LNCaP clone FGC (cell line): ENCODE data around the gene IL1A.

Source experiments
- DNase-seq: peaks from one replicate; pipeline ENCODE4 v3.0.0-alpha.2; 2011; ENCODE audit warnings: low read depth
- H3K4me3 ChIP-seq: 2 replicates; pipeline ENCODE4 v1.5.1; 2011; ENCODE audit warnings: mild to moderate bottlenecking, low read depth, low read length, control low read depth
- TF ChIP-seq, protein P1 (sequence below): IDR thresholded peaks from 2 replicates; pipeline ENCODE4 v1.5.1; 2012; ENCODE audit warnings: mild to moderate bottlenecking; ENCODE audit not compliant: control insufficient read depth, insufficient read depth; ENCODE audit errors: extremely low read depth

IL1A gene

DNA sequence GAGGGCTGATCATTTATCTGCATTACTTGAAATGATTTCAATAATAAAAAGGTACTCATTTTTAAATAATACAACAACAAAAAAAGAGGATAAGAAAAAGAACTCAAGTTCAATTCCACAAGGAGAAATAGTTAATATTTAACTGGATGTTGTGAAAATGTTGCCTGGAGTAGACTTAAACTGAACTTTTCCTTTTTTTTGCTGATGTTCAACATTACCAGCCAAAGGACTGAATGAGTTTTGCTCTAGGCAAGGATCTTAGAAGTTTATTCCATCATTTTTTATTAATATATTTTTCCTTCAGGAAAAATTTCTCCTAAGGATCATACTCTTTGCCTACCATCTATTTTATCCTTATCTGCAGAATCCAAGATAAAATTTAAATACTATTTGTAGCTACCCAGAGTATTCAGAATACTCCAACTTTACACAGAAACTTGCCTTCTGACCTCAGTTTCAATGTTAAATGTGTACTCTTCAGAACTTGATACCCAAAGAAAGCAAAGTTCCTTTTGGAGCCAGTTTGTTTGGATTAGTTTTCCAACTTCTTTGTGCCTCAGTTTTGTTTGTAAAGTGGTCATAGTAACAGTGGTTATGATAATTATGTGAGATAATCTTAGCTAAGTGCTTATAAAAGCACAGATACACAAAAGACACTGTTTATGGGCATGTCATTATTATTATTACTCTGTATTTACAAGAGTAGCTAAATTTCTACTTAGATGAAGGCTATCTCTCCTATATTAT is 32.7 kb downstream of the IL1A start:
- DNase-seq, result peak; percentile 41
- H3K4me3 ChIP-seq, result no peak overlapping the region
- TF ChIP-seq, protein P1, sequence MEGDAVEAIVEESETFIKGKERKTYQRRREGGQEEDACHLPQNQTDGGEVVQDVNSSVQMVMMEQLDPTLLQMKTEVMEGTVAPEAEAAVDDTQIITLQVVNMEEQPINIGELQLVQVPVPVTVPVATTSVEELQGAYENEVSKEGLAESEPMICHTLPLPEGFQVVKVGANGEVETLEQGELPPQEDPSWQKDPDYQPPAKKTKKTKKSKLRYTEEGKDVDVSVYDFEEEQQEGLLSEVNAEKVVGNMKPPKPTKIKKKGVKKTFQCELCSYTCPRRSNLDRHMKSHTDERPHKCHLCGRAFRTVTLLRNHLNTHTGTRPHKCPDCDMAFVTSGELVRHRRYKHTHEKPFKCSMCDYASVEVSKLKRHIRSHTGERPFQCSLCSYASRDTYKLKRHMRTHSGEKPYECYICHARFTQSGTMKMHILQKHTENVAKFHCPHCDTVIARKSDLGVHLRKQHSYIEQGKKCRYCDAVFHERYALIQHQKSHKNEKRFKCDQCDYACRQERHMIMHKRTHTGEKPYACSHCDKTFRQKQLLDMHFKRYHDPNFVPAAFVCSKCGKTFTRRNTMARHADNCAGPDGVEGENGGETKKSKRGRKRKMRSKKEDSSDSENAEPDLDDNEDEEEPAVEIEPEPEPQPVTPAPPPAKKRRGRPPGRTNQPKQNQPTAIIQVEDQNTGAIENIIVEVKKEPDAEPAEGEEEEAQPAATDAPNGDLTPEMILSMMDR, result no peak

DNA sequence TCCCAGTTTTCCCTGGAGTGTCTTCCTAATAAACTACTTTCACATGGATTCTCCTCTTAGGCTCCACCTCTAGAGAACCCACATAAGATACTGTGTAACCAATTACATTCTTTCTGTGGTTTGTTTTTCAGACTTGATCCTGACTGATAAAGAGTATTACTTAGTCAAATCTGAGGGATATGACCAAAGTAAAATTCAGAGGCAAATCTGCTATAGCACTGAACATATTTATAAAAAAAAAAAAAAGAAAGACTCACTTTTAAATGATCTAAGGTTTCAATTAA is 33.8 kb downstream of the IL1A start:
- H3K4me3 ChIP-seq, result no peak overlapping the region
- TF ChIP-seq, protein P1, result no peak
- DNase-seq, result no peak

- TF ChIP-seq, protein P1, result peak; percentile 94
- DNase-seq, result no peak
These were observed 34.3 kb downstream of the IL1A start for GRCh38 chr2:112749755-112750559.

DNA sequence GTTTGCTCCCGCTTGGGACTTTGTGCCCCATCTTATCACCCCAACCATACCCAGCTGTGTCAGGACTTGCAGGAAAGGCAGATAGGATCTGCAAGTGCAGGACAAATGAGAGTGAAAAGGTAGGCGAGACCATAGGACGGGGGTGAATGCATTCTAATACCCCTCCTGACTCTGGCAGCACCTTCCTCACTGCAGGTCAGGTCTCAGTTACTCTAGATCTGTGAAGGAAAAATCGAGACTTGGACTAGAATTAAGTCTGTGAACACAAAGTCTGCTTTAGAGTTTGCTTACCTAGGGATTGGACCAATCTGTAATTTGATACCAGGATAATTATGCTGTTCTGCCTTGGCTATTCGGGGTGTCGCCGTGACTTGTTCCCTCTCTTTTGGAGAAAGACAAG is 43.8 kb downstream of the IL1A start:
- DNase-seq, result no peak

More at GRCh38 chr2:112749755-112750559, 34.3 kb downstream of the IL1A start:
- no peak overlapping the region for H3K4me3 ChIP-seq

GRCh38 chr2:112737542-112738232 is 46.6 kb downstream of the IL1A start:
- DNase-seq, result no peak
- H3K4me3 ChIP-seq, result no peak overlapping the region
- TF ChIP-seq, protein P1, result no peak

More for the DNA sequence above, 43.8 kb downstream of the IL1A start:
- TF ChIP-seq, protein P1, result no peak
- no peak overlapping the region for H3K4me3 ChIP-seq

DNA sequence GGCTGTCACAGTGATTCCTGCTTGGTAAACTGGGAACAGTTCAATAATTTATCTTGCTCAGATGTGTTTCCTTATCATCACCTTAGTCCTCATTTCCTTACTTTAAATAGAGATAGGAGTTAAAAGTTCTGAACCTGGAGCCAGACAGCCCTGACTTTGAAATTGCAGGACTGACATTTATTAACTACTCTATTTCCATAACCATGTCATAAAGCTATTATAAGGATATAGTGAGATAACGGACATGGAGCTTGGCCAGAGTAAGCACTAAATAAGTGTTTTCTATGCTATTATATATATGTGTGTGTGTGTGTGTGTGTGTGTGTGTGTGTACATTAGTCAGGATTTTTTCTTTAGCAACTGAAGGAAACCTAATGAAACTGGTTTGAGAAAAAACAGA is 50.4 kb downstream of the IL1A start:
- H3K4me3 ChIP-seq, result no peak overlapping the region
- DNase-seq, result peak; percentile 13
- TF ChIP-seq, protein P1, result no peak
